Vagina (tissue), 2 donors: ENCODE data around the gene ZNF578.
"Not testable (repeated sequence)": the region's sequence is repeated elsewhere in the genome, so short reads cannot be mapped to it uniquely, and the experiment has no call there.

Source experiments
- POLR2A ChIP-seq, 2 donors: fragments of 450-650 bp; IDR thresholded peaks; one replicate each; pipeline ENCODE4 v1.6.1; 2017; ENCODE audit warnings: antibody characterized with exemption in 2 of 2, mild to moderate bottlenecking in 2 of 2, moderate library complexity in 2 of 2
- POLR2AphosphoS5 ChIP-seq, 2 donors: sonication (generic); formaldehyde crosslinking; IDR thresholded peaks; one replicate each; pipeline ENCODE4 v1.9.0; 2017; ENCODE audit warnings: antibody characterized with exemption in 2 of 2, mild to moderate bottlenecking in 2 of 2, low read depth in 1 of 2; ENCODE audit not compliant: insufficient read depth in 1 of 2

DNA sequence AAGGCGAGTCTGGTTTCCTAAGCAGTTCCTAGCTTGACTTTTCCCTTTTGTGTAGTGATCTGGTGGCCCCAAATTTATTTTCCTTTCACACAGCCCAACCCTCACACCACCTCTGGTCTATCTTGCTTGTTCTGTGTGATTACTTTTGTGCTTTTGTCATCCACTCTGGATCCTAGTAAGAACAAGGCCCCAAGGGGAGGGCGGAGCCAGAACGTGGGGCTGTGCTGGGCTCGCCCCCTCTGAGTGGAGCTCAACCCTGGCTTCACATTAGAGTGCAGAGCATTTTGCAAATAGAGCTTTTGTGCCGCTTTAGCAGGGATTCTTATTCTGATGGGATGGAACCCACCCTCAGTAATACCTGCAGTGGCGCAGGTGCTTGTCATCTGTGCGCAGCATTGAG, 31.7 kb downstream of the ZNF578 start:
- TF ChIP-seq POLR2AphosphoS5 (IDR thresholded peaks at IDR 0.05; ENCODE audit: insufficient read depth in 1 of 2, low read depth in 1 of 2); POLR2A (IDR thresholded peaks at IDR 0.05): not testable (repeated sequence)
